GM18870 (cell line): ENCODE results near the gene BBS10.
"Not testable (repeated sequence)": the region's sequence is repeated elsewhere in the genome, so short reads cannot be mapped to it uniquely, and the experiment has no call there.

Source experiments
- ATAC-seq: cut with Tn5 transposase; IDR thresholded peaks from one replicate; pipeline ENCODE4 v1.9.1; 2021; ENCODE audit warnings: moderate library complexity; ENCODE audit not compliant: unreplicated experiment

BBS10 gene

DNA sequence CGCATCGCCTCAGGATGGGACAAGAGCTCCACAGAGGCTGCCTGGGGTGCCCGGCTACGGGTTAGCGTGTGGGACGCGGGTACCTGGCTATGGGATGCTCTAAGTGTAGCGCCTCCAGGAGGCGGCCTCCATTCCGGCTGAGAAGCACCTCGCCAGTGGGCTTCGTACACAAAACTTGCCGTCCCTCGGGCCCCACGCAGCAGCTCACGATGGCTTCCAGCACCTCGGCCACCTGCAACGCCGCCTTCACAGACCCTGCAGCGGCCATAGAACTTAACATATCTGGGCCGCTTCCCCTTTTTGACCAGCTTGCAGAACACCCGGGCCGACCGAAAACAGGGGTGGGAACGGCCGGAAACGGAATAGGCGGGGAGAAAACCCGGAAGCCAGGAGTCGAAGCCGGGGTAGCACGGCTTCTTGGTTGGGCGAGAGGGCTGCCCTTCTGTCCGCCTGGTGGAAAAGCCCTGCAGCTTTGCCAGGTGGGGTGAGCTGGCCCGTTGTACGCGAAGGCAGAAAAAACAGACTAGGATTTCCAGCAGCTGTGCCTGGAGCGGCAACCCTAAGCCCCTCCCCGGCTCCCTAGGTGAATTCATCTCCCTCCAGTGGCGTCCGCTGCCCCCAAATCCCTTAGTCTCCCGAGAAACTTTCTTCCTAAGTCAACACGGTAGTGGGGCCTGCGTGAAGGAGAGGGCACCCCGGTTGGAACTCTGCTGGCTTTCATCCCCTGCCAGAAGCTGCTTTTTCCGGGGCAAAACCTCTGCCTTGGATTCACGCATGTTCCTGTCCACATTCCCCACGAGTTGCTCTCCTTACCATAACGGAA lies at the start of gene BBS10:
TSS of gene BBS10 (minus strand) at position 337 of the 823 bp plus-strand sequence. CDS start at position 280, 57 bp downstream.
- peak; percentile 91 for ATAC-seq

- no peak for ATAC-seq
These were observed 43.2 kb upstream of the BBS10 start for GRCh38 chr12:76391461-76391860.

GRCh38 chr12:76387614-76388013 lies 39.4 kb upstream of the BBS10 start:
- ATAC-seq, result no peak

DNA sequence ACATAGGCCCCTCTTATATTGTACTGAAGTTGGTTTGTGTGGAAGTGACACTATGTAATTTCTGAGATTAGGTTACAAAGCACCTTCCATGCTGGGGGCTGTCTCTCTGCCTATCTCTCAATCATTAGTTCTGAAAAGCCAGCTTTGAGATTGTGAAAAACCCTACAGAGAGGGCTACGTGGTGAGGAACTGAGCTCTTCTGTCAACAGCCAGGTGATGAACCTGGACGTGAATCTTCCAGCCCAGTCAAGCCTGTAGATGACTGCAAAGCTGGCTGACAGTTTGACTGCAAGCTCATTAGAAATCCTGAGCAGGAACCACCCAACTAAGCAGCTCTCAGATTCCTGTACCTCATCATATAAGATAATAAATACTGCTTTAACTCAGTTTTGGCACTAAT lies 36.3 kb upstream of the BBS10 start:
- ATAC-seq, result no peak

DNA sequence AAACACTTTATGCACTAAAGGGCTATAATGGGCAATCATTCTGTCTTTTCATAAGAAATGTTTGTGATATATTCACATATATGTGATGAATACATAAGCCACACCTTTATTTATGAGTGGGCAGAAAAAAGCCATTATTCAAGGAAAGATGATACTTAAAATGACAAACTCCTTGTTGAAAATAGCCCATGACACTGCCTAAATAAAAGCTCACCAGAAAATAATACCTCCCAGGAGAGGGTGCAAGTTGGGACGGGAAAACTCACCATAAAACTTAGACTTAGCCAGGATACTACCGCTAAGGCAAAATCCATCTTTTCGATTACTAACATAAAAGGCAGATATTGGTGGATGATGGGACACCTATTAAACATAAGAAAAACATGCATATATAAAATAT lies 35.8 kb upstream of the BBS10 start:
- no peak for ATAC-seq

DNA sequence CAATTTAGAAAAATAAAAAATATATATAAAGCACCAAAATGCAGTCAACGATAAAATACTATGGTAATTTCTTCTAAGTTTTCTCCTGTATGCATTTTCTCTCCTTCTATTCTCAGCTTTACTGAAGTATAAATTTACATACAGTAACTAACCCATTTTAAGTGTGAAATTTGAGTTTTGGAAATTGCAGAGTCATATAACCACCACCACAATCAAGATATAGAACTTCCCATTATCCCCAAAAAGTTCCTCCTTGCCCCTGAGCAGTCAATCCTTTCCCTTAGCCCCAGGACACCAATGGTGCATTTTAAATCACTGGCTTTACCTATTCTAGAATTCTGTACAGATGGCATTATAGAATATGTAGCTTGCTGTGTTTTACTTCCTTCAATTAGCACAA lies 31.0 kb upstream of the BBS10 start:
- ATAC-seq, result no peak

DNA sequence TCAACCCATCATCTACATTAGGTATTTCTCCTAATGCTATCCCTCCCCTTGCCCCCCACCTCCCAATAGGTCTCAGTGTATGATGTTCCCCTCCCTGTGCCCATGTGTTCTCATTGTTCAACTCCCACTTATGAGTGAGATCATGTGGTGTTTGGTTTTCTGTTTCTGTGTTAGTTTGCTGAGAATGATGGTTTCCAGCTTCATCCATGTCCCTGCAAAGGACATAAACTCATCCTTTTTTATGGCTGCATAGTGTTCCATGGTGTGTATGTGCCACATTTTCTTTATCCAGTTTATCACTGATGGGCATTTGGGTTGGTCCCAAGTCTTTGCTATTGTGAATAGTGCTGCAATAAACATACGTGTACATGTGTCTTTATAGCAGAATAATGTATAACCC lies 28.7 kb upstream of the BBS10 start:
- not testable (repeated sequence) for ATAC-seq

GRCh38 chr12:76375939-76376338 lies 27.7 kb upstream of the BBS10 start:
- no peak for ATAC-seq

GRCh38 chr12:76375470-76375869 lies 27.3 kb upstream of the BBS10 start:
- no peak for ATAC-seq

DNA sequence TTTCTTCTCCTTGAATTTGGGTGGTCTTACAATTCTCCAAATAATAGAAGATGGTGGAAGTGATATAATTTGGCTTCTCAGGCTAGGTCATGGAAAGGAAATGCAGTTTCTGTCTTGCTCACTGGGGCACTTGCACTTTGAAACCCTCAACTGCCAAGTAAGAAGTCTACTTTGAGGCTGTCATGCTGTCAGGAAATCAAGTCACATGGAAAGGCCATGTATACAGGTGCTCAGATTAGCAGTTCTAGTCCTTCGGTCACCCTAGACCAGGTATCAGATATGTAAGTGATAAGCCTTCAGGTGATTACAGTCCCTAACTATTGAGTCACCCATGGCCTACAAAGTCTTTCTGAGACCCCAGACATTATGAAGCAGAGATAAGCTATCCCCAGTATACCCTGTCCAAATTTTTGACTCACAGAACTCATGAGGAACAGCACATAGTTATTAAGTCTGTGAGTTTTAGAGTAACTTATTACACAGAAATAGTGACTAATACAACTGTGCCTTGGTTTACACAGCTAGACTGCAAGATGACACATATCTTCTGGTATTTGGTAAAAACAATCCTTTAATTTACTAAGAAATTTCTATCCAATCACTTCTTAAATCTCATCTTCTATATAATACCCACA lies 26.3 kb upstream of the BBS10 start:
- no peak for ATAC-seq

DNA sequence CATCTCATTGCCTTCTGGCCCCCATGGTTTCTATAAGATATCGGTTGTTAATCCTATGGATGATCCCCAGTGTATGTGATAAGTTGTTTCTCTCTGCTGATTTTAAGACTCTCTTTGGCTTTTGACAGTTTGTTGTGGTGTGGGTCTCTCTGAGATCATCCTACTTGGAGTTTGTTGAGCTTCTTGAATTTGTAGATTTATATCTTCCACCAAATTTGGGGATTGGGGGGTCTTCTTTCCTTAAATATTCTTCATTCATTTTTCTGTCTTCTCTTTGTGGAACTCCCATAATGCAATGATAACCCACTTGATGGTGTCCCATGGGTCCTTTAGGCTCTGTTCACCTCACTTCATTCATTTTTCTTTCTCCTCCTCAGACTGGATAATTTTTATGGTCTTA lies 20.0 kb upstream of the BBS10 start:
- ATAC-seq, result no peak

GRCh38 chr12:76366163-76366562 lies 17.9 kb upstream of the BBS10 start:
- no peak for ATAC-seq

GRCh38 chr12:76364131-76364530 lies 15.9 kb upstream of the BBS10 start:
- ATAC-seq, result not testable (repeated sequence)

GRCh38 chr12:76360316-76360715 lies 12.1 kb upstream of the BBS10 start:
- ATAC-seq, result no peak

GRCh38 chr12:76356071-76356470 lies 7.9 kb upstream of the BBS10 start:
- no peak for ATAC-seq

GRCh38 chr12:76346798-76347420 lies 1.3 kb downstream of the BBS10 start:
- ATAC-seq, result peak; percentile 34

DNA sequence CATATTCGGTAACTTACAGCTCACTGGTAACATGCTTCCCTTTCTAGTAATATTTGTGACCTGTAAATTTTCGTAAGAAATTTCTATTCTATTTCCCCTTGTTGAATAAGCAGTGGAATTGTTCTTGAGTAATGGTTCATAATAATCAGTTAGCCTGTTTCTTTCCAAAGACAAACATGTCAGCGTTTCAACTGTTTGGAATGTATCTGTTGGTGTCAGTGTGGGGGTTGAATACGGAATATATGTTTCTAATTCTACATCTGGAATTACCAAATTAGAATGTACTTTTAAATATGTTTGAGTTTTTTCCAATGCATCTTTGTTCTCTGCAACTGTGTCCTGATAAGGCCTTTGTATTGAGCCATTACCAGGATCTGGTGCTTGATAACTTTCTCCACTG lies 2.0 kb downstream of the BBS10 start:
- no peak for ATAC-seq

- no peak for ATAC-seq
These were observed 2.6 kb downstream of the BBS10 start for GRCh38 chr12:76345569-76345968.

DNA sequence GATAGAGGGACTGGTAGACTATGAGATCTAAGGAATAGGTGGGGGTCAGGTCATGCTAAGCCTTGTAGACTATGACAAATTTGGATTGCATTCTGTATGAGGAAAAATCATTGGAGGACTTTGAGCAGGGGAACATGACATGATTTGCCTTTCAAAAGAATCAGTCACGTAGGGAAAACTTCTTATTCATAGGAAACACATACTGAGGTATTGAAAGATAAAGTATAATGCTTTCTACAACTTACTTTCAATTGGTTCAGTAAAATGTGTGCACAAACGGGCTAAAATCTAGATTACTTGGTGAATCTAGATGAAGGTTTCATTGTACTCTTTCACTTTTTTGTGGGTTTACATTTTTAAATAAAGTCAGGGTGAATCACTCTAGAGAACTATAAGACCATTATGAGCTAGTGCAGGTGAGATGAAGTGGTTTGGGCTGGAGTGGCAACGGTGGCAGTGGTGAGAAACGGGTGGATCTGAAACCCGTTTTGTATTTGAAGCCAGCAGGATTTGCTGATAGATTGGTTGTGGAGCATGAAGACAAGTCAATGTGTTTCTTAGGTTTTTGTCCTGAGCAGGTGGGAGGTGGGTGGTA lies 6.7 kb downstream of the BBS10 start:
- ATAC-seq, result no peak

- ATAC-seq, result no peak
These were observed 7.4 kb downstream of the BBS10 start for GRCh38 chr12:76340680-76341435.

- ATAC-seq, result no peak
These were observed 10.6 kb downstream of the BBS10 start for GRCh38 chr12:76337583-76337982.
